ENCODE measurements around the gene ALPL. TPM values are rescaled to one million over a fixed set of nuclear protein-coding genes. Genes with fewer than 3 reads are reported as not detected.

Gene ALPL
- total RNA-seq, 4 donors from 2014 or later = 2.8 to 6.4 (median 4.4) TPM

- no peak for DNase-seq
- intact Hi-C loops (cut with DNase I; ENCODE audit: low total_unique reads) = no loop called here
- Histone ChIP-seq H3K4me3 (no peak overlapping the region), H3K9me3 (no peaks in the 10 kb centered on the region), H3K4me1 (no peaks in the 10 kb centered on the region), H3K27me3 (no peaks in the 10 kb centered on the region), H3K27ac (no peak overlapping the region), H3K36me3 (no peaks in the 10 kb centered on the region)
- TF ChIP-seq CTCF (IDR thresholded peaks at IDR 0.05) = no peak
- TF ChIP-seq POLR2A (IDR thresholded peaks at IDR 0.05) = no peak
Measured at GRCh38 chr1:21620011-21620410, 110.8 kb downstream of the ALPL start.

GRCh38 chr1:21620496-21620895 lies 111.3 kb downstream of the ALPL start:
- H3K27ac ChIP-seq = no peak overlapping the region

GRCh38 chr1:21621051-21621450 lies 111.8 kb downstream of the ALPL start:
- H3K36me3 ChIP-seq = no peaks in the 10 kb centered on the region
- H3K4me3 ChIP-seq = no peak overlapping the region
- intact Hi-C loops (cut with DNase I; ENCODE audit: low total_unique reads) = no loop called here
- no peaks in the 10 kb centered on the region for H3K4me1 ChIP-seq
- no peak overlapping the region for H3K27ac ChIP-seq
- H3K27me3 ChIP-seq = no peaks in the 10 kb centered on the region
- no peak for DNase-seq
- no peak for TF ChIP-seq POLR2A (IDR thresholded peaks at IDR 0.05)
- no peaks in the 10 kb centered on the region for H3K9me3 ChIP-seq

More at GRCh38 chr1:21620496-21620895, 111.3 kb downstream of the ALPL start:
- no peak for TF ChIP-seq POLR2A (IDR thresholded peaks at IDR 0.05)
- TF ChIP-seq CTCF (IDR thresholded peaks at IDR 0.05) = no peak
- no peaks in the 10 kb centered on the region for H3K4me1 ChIP-seq
- DNase-seq = no peak
- H3K9me3 ChIP-seq = no peaks in the 10 kb centered on the region
- no peaks in the 10 kb centered on the region for H3K36me3 ChIP-seq
- H3K27me3 ChIP-seq = no peaks in the 10 kb centered on the region
- H3K4me3 ChIP-seq = no peak overlapping the region
- intact Hi-C loops (cut with DNase I; ENCODE audit: low total_unique reads) = no loop called here

GRCh38 chr1:21621761-21622436 lies 112.7 kb downstream of the ALPL start:
- no peak for DNase-seq
- no peaks in the 10 kb centered on the region for H3K27me3 ChIP-seq
- H3K4me3 ChIP-seq = no peak overlapping the region
- H3K36me3 ChIP-seq = no peaks in the 10 kb centered on the region
- no peaks in the 10 kb centered on the region for H3K9me3 ChIP-seq
- intact Hi-C loops (cut with DNase I; ENCODE audit: low total_unique reads) = no loop called here
- H3K4me1 ChIP-seq = no peaks in the 10 kb centered on the region
- TF ChIP-seq POLR2A (IDR thresholded peaks at IDR 0.05) (no peak), CTCF (IDR thresholded peaks at IDR 0.05) (no peak)
- no peak overlapping the region for H3K27ac ChIP-seq

GRCh38 chr1:21622466-21623315 lies 113.5 kb downstream of the ALPL start:
- TF ChIP-seq POLR2A (IDR thresholded peaks at IDR 0.05) (no peak), CTCF (IDR thresholded peaks at IDR 0.05) (no peak)
- H3K4me3 ChIP-seq = no peak overlapping the region
- no peaks in the 10 kb centered on the region for H3K4me1 ChIP-seq
- no peak for DNase-seq
- H3K9me3 ChIP-seq = no peaks in the 10 kb centered on the region
- no peaks in the 10 kb centered on the region for H3K27me3 ChIP-seq
- no peaks in the 10 kb centered on the region for H3K36me3 ChIP-seq
- intact Hi-C loops (cut with DNase I; ENCODE audit: low total_unique reads) = no loop called here
- no peak overlapping the region for H3K27ac ChIP-seq

All from uterus (tissue), 4 donors.